Stromal cell of bone marrow (primary cell): ENCODE results near the gene F11R.
"Not testable (repeated sequence)": the region's sequence is repeated elsewhere in the genome, so short reads cannot be mapped to it uniquely, and the experiment has no call there.

Experiments
- DNase-seq: peaks from one replicate; pipeline ENCODE4 v3.0.0-alpha.2; 2012; ENCODE audit warnings: low read depth

F11R gene

DNA sequence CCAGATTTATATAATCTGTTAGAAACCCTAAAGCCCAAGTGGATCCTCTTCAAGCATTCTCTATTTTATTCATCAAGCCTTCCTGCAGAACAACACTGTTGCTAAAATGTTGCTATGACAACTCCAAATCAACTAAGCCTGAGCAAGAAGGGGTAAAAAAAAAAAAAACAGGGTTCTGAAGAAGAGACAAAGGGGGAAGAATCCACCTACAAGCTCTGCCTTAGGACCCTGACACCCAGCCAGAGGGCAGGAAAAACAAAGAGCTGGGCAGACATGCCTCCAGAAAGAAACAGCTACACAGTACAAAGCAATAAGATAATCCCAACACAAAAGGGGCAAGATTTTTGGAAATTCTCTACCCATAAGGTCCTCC lies 23.6 kb upstream of the F11R start:
- no peak for DNase-seq

DNA sequence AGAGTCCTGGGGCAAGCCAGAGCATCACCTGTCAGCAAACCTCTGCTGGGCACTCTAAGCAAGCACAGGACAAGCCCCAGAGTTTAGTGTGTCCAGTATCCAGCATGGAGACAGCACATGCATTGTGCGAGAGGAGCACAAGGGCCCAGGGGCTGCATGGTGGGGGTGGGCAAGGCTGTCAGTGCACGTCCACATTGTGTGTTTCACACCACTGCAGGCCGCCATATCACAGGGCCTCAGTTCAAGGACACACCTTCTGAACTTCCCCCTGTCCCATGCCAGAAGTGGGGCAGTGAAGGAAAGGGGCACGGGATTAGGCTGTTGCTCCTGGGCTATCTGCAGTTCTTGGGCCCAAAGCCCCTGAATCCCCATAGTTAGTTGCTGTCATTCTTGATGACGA lies 18.6 kb upstream of the F11R start:
- DNase-seq = no peak

DNA sequence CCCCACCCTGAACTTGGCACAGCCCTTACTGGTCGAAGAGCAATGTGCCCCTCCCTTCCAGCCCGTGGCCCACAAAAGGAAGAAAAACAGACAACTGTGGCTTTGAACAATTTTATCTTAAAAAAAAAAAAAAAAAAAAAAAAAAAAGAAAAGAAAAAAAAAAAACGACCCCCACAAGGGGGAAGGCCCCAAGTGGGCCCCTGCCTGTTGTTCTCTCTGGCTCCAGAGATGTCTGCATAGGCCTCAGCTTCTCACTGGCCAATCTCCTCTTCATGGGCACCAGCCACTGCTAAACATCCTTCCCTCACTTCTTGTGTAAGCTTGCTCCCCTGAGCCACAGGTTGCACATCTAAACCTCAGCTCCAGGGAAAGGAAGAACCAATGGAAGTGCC lies 18.2 kb upstream of the F11R start:
- no peak for DNase-seq

DNA sequence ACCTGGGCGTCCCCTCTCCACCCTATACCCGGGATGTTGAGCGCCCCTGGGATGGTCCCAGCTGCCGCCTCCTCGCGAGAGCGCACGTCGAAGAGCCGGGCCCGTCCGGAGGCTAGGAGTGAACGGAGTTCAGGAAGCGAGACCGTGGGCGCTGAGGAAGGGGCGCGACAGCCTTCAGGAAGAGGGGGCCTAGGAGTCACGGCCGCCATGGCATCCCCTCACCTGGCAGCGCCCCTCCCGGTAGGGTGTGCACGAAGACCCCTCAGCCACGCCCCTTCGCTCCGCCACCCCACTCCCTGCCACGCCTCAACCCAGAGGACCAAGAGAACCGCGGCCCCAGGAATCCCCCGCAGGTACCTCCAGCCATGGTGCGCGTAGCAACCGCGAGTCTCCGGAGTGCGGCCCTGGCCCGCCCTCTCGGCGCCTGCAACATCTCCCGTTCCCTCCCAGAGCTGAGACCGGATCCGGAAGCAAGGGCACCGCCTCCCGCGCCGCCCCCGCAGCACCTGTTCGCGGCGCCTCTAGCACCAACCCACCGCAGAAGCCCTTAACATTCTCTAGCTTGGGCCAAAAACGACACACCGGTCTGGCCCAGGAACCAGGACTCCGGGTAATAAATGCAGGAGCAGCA lies 17.7 kb upstream of the F11R start, which contains the start of gene TSTD1:
Gene TSTD1, minus strand, starts transcription at position 442 of the 631 bp plus-strand sequence. Its CDS starts 75 bp downstream, at position 367.
- no peak for DNase-seq

DNA sequence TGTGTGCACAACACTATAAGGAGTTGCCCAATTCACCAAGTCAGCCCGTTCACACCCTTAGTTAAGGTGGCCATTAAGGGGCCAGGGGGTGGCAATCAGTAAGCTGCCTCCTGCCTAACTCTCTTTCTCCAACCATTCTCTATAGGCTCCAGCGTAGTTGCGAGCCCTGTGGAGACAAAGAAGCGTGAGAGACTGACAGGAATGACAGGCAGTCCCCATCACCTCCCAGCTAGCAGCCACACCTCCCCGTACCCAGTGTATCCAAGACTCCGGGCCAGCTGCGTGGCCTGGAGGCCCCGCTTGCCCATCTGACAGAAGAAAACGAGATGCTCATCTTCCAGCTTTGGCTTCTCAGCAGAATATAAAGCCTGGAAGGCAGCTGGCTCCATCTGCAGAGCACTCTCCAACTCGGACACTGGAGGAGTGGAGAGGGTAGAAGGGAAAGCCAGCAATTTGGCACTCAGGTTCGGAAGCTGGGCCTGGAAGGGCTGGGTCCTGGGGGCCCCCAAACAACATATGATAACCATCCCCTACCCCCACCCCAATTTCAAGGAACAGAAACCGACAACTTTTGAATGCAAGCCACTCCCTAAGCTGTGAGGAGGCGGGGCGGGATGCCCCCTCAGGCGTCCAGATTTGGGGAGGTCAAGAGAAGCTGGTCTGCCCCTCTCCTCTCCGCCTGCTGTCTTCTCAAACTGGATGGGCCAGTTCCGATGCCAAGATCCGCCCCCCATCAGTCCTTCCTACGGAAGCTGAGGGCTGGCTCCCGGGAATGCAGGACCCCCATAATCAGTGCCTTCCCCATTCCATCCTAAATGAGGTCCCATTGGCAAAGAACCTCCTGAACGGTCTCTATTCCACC lies 16.9 kb upstream of the F11R start:
- DNase-seq = no peak

DNA sequence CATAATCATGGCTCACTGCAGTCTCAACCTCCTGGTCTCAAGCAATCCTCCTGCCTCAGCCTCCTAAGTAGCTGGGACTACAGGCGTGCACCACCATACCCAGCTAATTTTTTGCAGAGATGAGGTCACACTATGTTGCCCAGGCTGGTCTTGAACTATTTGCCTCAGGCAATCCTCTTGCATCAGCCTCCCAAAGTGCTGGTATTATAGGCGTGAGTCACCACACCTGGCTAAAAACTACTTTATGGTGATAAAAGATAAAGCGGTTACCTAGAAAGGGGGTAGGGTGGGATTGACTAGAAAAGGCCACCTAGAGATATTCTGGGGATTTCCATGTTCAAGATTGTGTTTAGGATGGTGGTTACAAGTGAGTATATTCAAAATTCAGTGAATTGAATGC lies 12.8 kb upstream of the F11R start:
- no peak for DNase-seq

DNA sequence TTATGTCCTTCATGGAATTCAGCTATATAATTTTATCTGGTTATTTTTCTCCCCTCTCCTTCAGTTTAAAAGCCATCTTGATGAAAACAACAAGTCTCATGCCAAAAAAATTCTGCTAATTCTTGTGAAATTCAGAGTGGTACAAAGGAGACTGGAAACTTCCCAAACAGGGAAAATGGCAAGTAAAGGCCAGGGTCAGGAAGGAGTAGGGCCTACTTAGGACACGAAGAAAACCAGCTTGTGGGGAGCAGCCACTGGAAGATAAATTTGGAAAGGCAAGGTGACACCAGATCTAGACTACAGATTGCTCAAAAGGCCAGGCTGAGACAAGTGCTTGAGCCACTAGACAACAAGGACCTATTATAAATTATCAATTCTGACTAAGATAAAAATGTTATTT lies 11.5 kb upstream of the F11R start:
- DNase-seq = no peak

DNA sequence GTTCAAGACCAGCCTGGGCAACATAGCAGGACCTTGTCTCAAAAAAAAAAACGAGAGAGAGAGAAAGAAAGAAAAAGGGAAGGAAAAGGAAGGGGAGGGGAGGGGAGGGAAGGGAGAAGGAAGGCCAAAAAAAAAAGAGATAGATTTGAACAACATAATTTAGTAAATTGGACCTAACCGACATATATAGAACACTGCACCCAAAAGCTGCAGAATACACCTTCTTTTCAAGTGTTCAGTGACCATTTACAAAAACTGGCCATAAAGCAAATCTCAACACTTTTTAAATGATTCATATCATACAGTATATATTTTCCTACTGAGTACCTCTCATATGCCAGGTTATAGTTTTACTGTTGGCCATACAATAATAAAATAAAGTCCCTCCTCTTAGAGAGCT lies 10.9 kb upstream of the F11R start:
- DNase-seq = no peak

DNA sequence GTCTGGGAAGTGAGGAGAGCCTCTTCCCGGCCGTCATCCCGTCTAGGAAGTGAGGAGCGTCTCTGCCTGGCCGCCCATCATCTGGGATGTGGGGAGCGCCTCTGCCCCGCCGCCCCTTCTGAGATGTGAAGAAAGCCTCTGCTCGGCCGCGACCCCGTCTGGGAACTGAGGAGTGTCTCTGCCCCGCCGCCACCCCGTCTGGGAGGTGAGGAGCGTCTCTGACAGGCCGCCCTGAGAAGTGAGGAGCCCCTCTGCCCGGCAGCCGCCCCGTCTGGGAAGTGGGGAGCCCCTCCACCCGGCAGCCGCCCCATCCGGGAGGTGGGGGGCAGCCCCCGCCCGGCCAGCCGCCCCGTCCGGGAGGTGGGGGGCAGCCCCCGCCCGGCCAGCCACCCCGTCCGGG lies 8.5 kb upstream of the F11R start:
- DNase-seq = not testable (repeated sequence)

DNA sequence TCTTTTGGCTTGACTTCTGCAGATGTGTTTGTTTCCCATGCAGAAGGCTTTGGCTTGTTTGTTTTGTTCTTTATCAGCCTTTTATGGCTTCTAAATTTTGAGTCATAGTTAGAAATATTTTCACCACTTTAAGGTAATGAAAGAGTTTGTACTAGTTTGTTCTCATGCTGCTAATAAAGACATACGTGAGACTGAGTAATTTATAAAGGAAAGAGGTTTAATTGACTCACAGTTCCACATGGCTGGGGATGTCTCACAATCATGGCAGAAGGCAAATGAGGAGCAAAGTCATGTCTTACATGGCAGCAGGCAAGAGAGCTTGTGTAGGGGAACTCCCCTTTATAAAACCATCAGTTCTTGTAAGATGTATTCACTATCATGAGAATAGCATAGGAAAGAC lies 6.0 kb upstream of the F11R start:
- DNase-seq = not testable (repeated sequence)

DNA sequence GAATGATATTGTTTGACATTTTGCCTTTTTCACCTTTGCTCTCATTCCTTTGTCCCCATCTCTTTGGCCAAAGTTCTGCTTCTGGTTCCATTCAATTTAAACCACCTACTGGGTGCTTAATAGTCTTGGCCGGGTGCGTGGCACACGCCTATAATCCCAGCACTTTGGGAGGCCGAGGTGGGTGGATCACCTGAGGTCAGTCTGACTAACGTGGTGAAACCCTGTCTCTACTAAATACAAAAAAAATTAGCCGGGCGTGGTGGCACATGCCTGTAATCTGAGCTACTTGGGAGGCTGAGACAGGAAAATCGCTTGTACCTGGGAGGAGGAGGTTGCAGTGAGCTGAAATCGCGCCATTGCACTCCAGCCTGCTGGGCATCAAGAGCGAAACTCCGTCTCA lies 1.5 kb upstream of the F11R start:
- not testable (repeated sequence) for DNase-seq

DNA sequence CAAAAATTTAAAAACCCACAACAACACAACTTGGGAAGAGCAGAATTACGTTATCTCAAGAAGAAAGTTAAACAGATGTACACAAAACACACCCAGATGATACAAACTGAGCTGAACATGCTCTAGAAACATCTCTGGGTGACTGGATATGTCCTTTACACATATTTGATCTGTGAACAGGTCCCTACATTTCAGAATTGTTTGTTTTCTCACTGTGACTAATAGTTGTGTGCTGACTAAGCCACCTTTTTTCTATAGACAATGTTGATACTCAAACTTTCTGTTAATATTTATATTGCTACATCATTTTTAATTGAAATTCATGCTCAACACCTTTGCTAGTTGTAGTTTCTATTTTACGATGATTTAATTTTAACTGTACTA lies 1.0 kb upstream of the F11R start:
- DNase-seq = no peak

DNA sequence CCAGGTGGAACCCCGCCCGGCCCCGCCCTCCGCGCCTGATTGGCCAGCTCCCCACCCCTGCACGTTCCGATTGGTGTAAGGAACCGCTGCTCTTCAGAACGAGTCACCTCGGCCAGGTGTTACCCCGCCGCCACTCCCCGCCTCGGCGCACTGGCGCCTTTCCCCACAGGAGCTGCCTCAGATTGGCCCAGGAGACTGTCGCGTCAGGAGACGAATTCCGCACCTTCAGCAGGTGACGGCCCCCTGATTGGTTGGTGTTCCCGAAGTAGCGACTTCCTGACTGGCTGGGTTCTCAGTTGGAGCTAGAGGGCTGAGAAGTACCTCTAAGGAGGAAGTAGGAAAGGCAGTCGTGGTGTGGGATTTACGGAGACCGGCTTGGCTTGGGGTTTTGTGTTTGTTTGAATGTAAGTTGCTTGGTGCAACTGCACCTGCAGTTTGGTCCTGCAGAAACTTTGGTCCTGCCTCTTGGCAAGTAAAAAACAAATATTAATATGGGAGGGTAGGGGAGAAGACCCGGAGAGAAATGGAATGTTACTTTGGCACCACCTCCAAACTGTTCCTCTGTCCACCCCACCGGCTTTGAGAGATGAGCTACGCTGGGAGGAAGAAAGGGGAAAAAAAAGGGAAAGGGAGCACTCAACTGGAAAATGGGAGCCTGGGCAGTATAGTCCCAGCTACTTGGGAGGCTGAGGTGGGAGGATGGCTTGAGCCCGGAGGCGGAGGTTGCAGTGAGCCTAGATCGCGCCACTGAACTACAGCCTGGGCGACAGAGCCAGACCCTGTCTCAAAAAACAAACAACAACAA lies 415 bp upstream of the F11R start:
- DNase-seq = no peak

DNA sequence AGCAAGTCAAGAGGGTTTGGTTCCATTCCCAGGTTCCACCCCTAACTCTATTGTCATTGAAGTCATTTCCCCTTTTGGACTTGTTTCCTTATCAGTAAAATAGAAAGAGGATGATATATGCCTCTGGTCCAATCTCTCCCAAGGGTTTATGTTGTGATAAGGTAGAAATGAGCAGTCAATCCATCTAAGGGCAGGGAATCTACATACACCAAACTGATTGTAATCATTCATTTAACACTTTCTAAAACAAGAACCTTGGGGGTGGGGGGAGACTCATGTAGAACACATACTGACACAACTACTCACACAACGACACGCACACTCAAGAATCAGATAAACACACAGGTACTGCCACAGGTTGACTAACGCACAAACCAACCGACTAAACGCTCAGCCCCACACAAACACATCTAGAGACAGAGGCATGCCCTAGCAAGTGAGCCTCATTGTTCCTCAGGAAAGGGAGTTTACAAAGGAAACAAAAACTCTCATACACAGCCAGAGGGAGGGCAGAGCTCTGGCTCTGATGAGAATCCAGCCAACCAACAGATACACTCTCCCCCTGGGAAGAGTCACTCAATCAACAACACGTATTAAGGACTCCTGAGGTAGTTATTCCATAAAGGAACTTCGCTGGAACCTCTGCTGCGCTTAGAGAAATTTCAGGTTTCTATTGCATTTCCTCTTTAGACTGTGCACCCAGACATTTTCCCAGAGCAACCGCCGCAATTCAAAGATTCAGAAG lies 1.0 kb downstream of the F11R start:
- DNase-seq = no peak

DNA sequence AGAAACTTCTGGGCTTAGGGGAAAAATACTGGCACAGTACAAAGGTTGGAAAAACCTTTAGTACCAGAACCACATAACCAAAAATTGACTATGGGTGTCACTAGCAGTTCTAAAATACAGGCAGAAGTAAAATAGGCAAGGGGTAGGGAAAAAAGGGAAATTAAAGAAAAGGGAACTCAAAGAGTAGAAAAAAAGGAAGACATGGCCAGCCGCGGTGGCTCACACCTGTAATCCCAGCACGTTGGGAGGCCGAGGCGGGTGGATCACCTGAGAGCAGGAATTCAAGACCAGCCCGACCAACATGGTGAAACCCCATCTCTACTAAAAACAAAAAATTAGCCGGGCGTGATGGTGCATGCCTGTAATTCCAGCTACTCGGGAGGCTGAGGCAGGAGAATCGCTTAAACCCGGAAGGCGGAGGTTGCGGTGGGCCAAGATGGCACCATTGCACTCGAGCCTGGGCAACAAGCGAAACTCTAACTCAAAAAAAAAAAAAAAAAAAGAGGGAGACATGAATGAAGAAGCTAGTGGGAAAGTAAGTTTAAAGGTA lies 1.8 kb downstream of the F11R start:
- DNase-seq = not testable (repeated sequence)

DNA sequence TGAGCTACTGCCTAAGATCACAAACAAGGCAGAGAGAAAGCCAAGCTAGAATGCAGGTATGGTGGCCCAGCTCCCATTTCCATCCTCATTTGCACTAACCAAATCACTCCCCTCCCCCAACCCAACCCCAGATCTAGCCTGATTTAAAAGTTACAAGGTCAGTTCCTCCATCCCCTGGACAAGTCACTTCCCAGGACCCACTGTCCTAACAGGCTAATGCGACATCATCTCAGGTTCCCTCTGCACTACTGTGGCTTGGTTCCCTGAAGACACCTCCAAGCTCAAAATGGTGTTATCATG lies 2.4 kb downstream of the F11R start:
- no peak for DNase-seq

DNA sequence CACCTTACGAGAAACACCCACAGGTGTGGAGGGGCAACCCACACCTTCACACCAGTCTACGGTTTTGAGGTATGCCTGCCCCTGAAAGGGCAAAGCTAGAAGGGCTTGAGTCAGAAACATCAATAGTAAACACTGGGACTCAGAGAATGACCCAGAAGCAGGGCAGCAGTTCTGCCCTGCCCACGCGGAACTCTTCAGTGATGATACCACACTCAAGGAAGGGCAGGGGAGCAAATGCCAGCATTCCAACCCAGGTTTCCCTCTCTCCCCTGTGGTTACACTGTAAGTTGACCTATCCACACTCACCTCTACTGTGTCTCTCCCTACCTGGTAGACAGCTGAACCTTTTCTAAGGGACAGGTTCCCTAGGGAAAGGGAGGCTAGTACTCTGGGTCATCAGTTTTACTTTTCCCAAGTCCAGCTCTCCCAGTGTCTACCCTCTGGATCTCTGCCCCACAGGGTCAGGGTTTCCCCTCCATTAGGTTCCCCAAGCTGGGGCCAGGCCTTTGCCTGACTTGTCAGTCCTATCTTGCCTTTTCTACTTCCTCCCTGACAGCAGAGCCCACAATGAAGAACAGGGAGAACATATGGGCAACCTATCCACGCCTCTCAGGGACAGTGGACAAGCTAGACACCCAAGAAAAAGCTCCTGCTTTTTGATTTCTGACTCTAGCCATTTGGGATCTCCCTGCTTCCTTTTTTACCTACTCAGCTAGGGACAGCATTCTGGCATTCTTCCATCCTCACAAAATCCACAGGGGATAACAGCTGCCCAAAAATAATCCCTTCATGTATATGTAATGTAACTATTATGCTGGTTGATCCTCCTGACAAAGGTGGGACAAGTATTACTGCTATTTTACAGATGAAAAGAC lies 3.0 kb downstream of the F11R start:
- DNase-seq = no peak

DNA sequence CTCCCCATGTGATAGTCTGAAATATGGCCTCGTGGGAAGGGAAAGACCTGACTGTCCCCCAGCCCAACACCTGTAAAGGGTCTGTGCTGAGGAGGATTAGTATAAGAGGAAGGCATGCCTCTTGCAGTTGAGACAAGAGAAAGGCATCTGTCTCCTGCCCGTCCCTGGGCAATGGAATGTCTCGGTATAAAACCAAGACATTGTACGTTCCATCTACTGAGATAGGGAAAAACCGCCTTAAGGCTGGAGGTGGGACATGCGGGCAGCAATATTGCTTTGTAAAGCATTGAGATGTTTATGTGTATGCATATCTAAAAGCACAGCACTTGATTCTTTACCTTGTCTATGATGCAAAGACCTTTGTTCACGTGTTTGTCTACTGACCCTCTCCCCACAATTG lies 3.8 kb downstream of the F11R start:
- DNase-seq = not testable (repeated sequence)

DNA sequence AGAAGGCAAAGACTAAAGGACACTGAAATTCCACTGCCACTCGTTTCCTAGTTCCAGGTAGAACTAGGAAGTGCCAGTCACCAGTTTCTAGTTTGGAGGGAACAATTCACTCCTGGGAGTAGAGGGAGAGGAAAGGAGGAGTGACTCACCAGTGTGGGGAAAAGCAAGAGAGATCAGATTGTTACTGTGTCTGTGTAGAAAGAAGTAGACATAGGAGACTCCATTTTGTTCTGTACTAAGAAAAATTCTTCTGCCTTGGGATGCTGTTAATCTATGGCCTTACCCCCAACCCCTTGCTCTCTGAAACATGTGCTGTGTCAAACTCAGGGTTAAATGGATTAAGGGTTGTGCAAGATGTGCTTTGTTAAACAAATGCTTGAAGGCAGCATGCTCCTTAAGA lies 4.3 kb downstream of the F11R start:
- not testable (repeated sequence) for DNase-seq

DNA sequence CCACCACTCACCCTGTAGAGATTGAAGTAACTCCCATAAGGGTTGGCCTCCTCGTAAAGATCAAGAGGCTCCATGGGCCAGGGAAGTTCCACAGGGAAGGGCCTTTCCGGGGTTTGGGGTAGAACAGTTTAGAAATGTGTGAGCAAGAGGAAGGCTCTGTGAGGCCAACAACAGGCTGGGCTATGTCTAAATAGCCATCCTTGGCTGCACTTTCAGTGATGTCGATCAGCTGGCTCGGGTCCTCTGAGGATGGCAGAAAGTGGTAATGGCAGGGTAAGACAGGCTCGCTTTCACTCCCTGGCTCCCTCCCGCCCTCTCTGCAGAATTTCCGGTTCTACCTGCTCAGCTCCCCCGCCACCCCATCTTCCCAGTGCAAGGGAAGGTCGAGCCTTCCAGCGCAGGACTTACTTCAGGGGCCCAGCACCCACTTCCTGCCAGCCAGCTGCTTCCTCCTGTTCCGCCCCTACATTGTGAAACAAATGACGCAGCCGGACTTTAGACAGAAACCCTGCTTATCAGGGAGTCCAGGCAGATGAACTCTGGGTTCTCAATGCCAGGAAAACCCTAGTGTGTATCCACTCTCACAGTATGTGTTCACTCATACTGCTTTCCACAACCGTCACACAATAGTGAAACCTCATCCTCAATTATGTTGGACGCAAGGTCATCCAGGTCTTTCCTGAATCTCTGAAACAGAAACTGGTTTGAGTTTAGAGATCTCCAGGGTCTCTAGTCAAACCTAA lies 7.3 kb downstream of the F11R start:
- DNase-seq = peak; percentile 31
